ENCODE results near the gene TLR3. TPM values are rescaled to one million over a fixed set of nuclear protein-coding genes. Genes with fewer than 3 reads are reported as not detected.

TLR3 gene
- total RNA-seq, 1 donor from 2014 or later, result not detected

- H3K36me3 Mint-ChIP-seq (ENCODE audit: low read depth, unreplicated experiment), result no peaks in the 10 kb centered on the region
Measured at GRCh38 chr4:186096681-186097165, 27.8 kb downstream of the TLR3 start.

DNA sequence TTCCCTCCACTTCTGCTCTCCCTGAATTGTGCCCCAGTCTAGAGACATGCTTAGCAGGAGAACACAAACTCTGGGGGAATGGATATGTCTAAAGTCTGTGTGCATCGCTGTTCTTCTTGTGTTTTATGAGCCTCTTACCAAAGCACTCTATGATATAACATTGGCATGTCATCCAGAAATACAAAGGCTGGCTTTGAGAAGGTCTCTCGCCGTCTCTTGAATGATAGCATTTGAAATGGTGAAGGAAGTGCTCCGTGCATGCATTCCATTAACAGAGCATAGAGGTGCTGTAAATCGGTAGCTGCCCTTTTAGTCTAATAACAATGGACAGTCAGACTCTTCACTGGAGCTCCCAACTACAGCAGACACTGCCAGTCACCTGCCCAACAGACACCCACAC, 28.4 kb downstream of the TLR3 start:
- no peak for DNase-seq (ENCODE audit: low spot score)
- H3K4me3 Mint-ChIP-seq (ENCODE audit: unreplicated experiment), result no peak overlapping the region
- no peak overlapping the region for H3K27ac Mint-ChIP-seq (ENCODE audit: unreplicated experiment)
- no peaks in the 10 kb centered on the region for H3K9me3 Mint-ChIP-seq (ENCODE audit: unreplicated experiment)
- H3K36me3 Mint-ChIP-seq (ENCODE audit: low read depth, unreplicated experiment), result no peaks in the 10 kb centered on the region
- H3K4me1 Mint-ChIP-seq (ENCODE audit: unreplicated experiment), result no peaks in the 10 kb centered on the region
- peaks cover 2% of the 10 kb centered on the region for H3K27me3 Mint-ChIP-seq (ENCODE audit: unreplicated experiment)
- TF ChIP-seq, protein P1, sequence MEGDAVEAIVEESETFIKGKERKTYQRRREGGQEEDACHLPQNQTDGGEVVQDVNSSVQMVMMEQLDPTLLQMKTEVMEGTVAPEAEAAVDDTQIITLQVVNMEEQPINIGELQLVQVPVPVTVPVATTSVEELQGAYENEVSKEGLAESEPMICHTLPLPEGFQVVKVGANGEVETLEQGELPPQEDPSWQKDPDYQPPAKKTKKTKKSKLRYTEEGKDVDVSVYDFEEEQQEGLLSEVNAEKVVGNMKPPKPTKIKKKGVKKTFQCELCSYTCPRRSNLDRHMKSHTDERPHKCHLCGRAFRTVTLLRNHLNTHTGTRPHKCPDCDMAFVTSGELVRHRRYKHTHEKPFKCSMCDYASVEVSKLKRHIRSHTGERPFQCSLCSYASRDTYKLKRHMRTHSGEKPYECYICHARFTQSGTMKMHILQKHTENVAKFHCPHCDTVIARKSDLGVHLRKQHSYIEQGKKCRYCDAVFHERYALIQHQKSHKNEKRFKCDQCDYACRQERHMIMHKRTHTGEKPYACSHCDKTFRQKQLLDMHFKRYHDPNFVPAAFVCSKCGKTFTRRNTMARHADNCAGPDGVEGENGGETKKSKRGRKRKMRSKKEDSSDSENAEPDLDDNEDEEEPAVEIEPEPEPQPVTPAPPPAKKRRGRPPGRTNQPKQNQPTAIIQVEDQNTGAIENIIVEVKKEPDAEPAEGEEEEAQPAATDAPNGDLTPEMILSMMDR (IDR thresholded peaks at IDR 0.05; ENCODE audit: unreplicated experiment), result no peak

More at GRCh38 chr4:186096681-186097165, 27.8 kb downstream of the TLR3 start:
- H3K4me1 Mint-ChIP-seq (ENCODE audit: unreplicated experiment), result no peaks in the 10 kb centered on the region
- peaks cover 2% of the 10 kb centered on the region for H3K27me3 Mint-ChIP-seq (ENCODE audit: unreplicated experiment)
- H3K9me3 Mint-ChIP-seq (ENCODE audit: unreplicated experiment), result no peaks in the 10 kb centered on the region
- no peak overlapping the region for H3K27ac Mint-ChIP-seq (ENCODE audit: unreplicated experiment)
- H3K4me3 Mint-ChIP-seq (ENCODE audit: unreplicated experiment), result no peak overlapping the region
- DNase-seq (ENCODE audit: low spot score), result no peak
- TF ChIP-seq, protein P1 (IDR thresholded peaks at IDR 0.05; ENCODE audit: unreplicated experiment), result no peak

GRCh38 chr4:186102931-186103330, 34.0 kb downstream of the TLR3 start:
- DNase-seq (ENCODE audit: low spot score), result no peak
- TF ChIP-seq, protein P1 (IDR thresholded peaks at IDR 0.05; ENCODE audit: unreplicated experiment), result no peak
- peaks cover 4% of the 10 kb centered on the region for H3K4me1 Mint-ChIP-seq (ENCODE audit: unreplicated experiment)
- peaks cover 9% of the 10 kb centered on the region for H3K27me3 Mint-ChIP-seq (ENCODE audit: unreplicated experiment)
- H3K9me3 Mint-ChIP-seq (ENCODE audit: unreplicated experiment), result no peaks in the 10 kb centered on the region
- no peak overlapping the region for H3K4me3 Mint-ChIP-seq (ENCODE audit: unreplicated experiment)
- H3K36me3 Mint-ChIP-seq (ENCODE audit: low read depth, unreplicated experiment), result no peaks in the 10 kb centered on the region
- no peak overlapping the region for H3K27ac Mint-ChIP-seq (ENCODE audit: unreplicated experiment)

GRCh38 chr4:186104114-186104889, 35.3 kb downstream of the TLR3 start, which contains the start of gene FAM149A:
Gene FAM149A (plus strand): TSS chr4:186104704.
- peaks cover 12% of the 10 kb centered on the region for H3K27me3 Mint-ChIP-seq (ENCODE audit: unreplicated experiment)
- peak within 1 kb of the TSS; percentile 83 for H3K4me3 Mint-ChIP-seq (ENCODE audit: unreplicated experiment)
- peaks cover 4% of the 10 kb centered on the region for H3K4me1 Mint-ChIP-seq (ENCODE audit: unreplicated experiment)
- H3K27ac Mint-ChIP-seq (ENCODE audit: unreplicated experiment), result no peak within 1 kb of the TSS
- no peak for DNase-seq (ENCODE audit: low spot score)
- TF ChIP-seq, protein P1 (IDR thresholded peaks at IDR 0.05; ENCODE audit: unreplicated experiment), result no peak
- H3K36me3 Mint-ChIP-seq (ENCODE audit: low read depth, unreplicated experiment), result no peaks in the 10 kb centered on the region
- H3K9me3 Mint-ChIP-seq (ENCODE audit: unreplicated experiment), result no peaks in the 10 kb centered on the region

Data from endothelial cell (in vitro differentiated cells).